NCI-H187 treated with DMSO at 0.1 percent for 48 hours (cell line): ENCODE data around the gene C16orf87.
"Not testable (repeated sequence)": the region's sequence is repeated elsewhere in the genome, so short reads cannot be mapped to it uniquely, and the experiment has no call there.

ENCODE experiments used
- DNase-seq: peaks from one replicate; lab custom pipeline; 2025; lab: John Stamatoyannopoulos, UW

C16orf87 gene

GRCh38 chr16:46830902-46831647 is at the start of gene C16orf87:
Gene C16orf87 (minus strand): TSS chr16:46831180. CDS start chr16:46831149, 31 bp downstream.
- DNase-seq = peak; percentile 28

GRCh38 chr16:46875243-46875642 is 44.3 kb upstream of the C16orf87 start:
- no peak for DNase-seq

DNA sequence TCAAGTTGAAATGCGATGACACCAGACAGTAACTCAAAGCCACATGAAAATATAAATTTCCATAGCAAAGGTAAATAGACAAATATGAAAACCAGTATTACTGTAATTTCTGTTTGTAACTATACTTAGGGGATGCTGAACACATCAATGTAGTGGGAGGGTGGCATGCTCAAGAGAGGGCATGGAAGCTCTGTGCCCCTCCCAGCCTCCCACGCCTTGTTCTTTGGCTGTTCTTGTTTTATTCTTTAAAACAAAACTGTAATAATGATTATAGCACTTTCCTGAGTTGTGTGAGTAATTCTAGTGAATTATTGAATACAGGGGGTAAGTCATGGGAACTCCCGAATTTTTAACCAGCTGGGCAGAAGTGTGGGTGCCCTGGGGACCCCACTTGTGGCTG is 42.2 kb upstream of the C16orf87 start:
- no peak for DNase-seq

- no peak for DNase-seq
These were observed 40.6 kb upstream of the C16orf87 start for GRCh38 chr16:46871597-46871996.

- DNase-seq = not testable (repeated sequence)
These were observed 37.9 kb upstream of the C16orf87 start for GRCh38 chr16:46868891-46869290.

DNA sequence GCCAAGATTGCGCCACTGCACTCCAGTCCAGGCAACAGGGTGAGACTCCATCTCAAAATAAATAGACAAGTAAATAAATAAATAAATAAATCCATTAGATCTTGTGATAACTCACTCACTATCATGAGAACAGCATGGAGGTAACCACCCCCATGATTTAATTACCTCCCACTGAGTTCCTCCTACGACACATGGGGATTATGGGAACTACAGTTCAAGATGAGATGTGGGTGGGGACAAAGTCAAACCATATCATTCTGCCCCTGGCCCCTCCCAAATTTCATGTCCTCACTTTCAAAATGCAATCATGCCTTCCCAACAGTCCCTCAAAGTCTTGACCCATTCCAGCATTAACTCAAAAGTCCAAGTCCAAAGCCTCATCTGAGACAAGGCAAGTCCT is 36.5 kb upstream of the C16orf87 start:
- DNase-seq = not testable (repeated sequence)

- no peak for DNase-seq
These were observed 35.3 kb upstream of the C16orf87 start for GRCh38 chr16:46866286-46866685.

GRCh38 chr16:46862555-46863447 is 31.8 kb upstream of the C16orf87 start:
- no peak for DNase-seq

GRCh38 chr16:46859719-46860152 is 28.8 kb upstream of the C16orf87 start:
- DNase-seq = no peak

GRCh38 chr16:46858151-46858550 is 27.2 kb upstream of the C16orf87 start:
- no peak for DNase-seq

GRCh38 chr16:46857368-46857945 is 26.5 kb upstream of the C16orf87 start:
- DNase-seq = peak; percentile 3

DNA sequence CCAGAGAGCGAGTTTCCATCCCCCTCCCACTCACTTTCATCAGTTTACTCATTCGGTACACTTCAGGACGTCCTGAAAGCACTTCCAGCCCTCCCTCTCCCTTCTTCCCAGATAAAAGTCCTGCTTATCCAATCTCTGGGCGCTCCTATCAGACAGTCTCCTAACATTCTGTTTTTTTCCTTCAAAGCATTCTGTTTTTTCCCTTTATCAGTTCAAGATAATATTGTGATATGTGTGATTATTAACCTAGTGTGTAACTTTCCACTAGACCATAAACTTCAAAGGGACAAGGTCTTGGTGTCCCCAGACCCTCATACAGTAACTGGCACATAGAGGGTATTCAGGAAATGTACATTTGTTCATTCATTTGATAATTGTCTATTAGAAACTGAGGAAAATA is 24.4 kb upstream of the C16orf87 start:
- no peak for DNase-seq

GRCh38 chr16:46854846-46855245 is 23.9 kb upstream of the C16orf87 start:
- no peak for DNase-seq

GRCh38 chr16:46853713-46854443 is 22.9 kb upstream of the C16orf87 start:
- no peak for DNase-seq

GRCh38 chr16:46852130-46852529 is 21.1 kb upstream of the C16orf87 start:
- DNase-seq = no peak

DNA sequence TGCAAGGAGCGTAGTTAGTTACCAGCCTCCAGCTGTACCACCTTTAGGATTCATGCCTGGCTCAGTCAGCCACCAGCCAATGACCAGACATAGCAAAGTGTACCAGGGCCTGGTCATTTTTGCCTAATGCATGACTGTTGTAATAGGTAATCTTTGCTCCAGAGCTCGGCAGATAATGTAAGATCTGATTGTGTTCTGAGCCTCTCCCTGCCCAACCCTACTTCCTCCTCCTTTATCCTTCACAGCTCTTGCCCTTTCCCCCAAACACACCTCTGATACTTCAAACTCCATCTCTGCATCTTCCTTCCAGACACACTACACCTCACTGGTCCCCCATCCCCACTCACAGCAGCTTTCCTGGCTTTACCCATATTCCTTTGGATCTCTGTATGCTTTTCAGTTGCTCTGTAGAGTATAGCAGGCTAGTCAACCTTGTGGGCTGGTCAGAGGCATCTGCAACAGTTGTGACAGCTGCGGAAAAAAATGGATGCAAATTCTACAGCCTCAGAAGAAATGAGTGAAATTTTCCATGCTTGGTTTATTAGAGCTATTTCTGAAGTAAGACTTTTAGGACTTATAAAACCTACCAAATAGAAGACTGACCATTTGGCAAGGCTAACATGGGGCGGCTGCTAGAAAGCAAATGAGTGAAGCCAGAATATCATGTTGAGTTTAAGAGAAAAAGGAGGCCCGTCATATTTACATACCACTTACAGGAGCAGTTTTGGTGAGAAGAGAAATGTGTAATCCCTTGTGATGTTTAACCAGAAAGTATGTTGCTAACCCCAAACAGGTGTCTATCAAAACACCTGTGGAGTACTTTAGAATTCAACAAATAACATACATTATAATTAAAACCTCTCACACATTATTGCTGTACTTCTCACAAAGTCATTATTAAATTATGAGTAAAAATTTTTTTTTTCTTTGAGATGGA is 19.9 kb upstream of the C16orf87 start:
- DNase-seq = no peak

- no peak for DNase-seq
These were observed 18.1 kb upstream of the C16orf87 start for GRCh38 chr16:46848768-46849764.

- DNase-seq = no peak
These were observed 15.0 kb upstream of the C16orf87 start for GRCh38 chr16:46845952-46846351.

DNA sequence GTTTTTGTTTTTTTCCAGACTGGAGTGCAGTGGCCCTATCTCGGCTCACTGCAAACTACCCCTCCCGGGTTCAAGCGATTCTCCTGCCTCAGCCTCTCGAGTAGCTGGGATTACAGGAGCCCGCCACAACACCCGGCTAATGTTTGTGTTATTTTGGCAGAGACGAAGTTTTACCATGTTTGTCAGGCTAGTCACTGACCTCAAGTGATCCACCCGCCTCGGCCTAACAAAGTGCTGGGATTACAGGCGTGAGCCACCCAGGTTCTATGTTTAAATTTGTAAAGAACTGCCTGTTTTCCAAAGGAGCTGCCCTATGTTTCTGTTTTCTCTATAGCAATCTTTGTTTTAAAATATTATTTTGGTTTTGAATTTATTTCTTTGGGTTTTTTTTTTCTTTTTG is 13.8 kb upstream of the C16orf87 start:
- DNase-seq = no peak
